Measurements from ENCODE around the gene ECI1.
"Not testable (repeated sequence)": the region's sequence is repeated elsewhere in the genome, so short reads cannot be mapped to it uniquely, and the experiment has no call there.

Gene ECI1

GRCh38 chr16:2278956-2279800 is 27.8 kb upstream of the ECI1 start:
- DNase-seq = no peak

GRCh38 chr16:2278272-2278608 is 26.9 kb upstream of the ECI1 start:
- DNase-seq = no peak

GRCh38 chr16:2277466-2278271 is 26.3 kb upstream of the ECI1 start:
- no peak for DNase-seq

GRCh38 chr16:2276368-2277195 is 25.2 kb upstream of the ECI1 start:
- no peak for DNase-seq

- DNase-seq = no peak
Measured at GRCh38 chr16:2275476-2276367, 24.3 kb upstream of the ECI1 start.

- no peak for DNase-seq
Measured at GRCh38 chr16:2273931-2274330, 22.5 kb upstream of the ECI1 start.

- no peak for DNase-seq
Measured at GRCh38 chr16:2273484-2273883, 22.1 kb upstream of the ECI1 start.

- no peak for DNase-seq
Measured at GRCh38 chr16:2271848-2272461, 20.6 kb upstream of the ECI1 start.

GRCh38 chr16:2270588-2271470 is 19.4 kb upstream of the ECI1 start:
- no peak for DNase-seq

- no peak for DNase-seq
Measured at GRCh38 chr16:2270070-2270462, 18.7 kb upstream of the ECI1 start.

- peak; percentile 84 to 94 for DNase-seq
Measured at GRCh38 chr16:2267913-2268666, 16.7 kb upstream of the ECI1 start, which contains the start of gene RNPS1. Gene RNPS1, minus strand, starts transcription at chr16:2268126. Its CDS starts 3,483 bp downstream, at chr16:2264643.

GRCh38 chr16:2267505-2267912 is 16.1 kb upstream of the ECI1 start:
- not testable (repeated sequence) for DNase-seq

GRCh38 chr16:2266887-2267286 is 15.5 kb upstream of the ECI1 start:
- not testable (repeated sequence) for DNase-seq

GRCh38 chr16:2263026-2263425 is 11.6 kb upstream of the ECI1 start:
- DNase-seq = not testable (repeated sequence)

- DNase-seq = no peak
Measured at GRCh38 chr16:2260250-2260649, 8.9 kb upstream of the ECI1 start.

- not testable (repeated sequence) for DNase-seq
Measured at GRCh38 chr16:2258530-2258929, 7.1 kb upstream of the ECI1 start.

- DNase-seq = no peak
Measured at GRCh38 chr16:2257726-2258125, 6.3 kb upstream of the ECI1 start.

- no peak for DNase-seq
Measured at GRCh38 chr16:2256531-2257140, 5.2 kb upstream of the ECI1 start.

GRCh38 chr16:2253293-2253692 is 1.9 kb upstream of the ECI1 start:
- no peak for DNase-seq
